ENCODE results near the gene TUBD1. TPM values are rescaled to one million over a fixed set of nuclear protein-coding genes. Genes with fewer than 3 reads are reported as not detected.

Gene TUBD1
- total RNA-seq, 2 experiments from 2014 or later, result 7.3 to 9.4 TPM

GRCh38 chr17:59810894-59811153 is 81.9 kb downstream of the TUBD1 start:
- H3K4me1 Mint-ChIP-seq (ENCODE audit: low read depth), result no peaks in the 10 kb centered on the region
- H3K9me3 ChIP-seq (ENCODE audit: control insufficient read depth in 1 of 2, insufficient read depth in 1 of 2, low read length in 2 of 2), result no peaks in the 10 kb centered on the region
- no peaks in the 10 kb centered on the region for H3K27me3 ChIP-seq (ENCODE audit: control insufficient read depth in 1 of 2, insufficient read depth in 2 of 2, low read length in 2 of 2)
- DNase-seq, result no peak
- CTCF ChIA-PET, result no interaction called here
- intact Hi-C loops (cut with DNase I, micrococcal nuclease), result no loop called here
- no peak overlapping the region for H3K27ac ChIP-seq (ENCODE audit: low read depth in 1 of 2, low read length in 2 of 2)
- no peaks in the 10 kb centered on the region for H3K4me1 ChIP-seq (ENCODE audit: insufficient read depth, low read length)
- peaks cover 45% of the 10 kb centered on the region for H3K36me3 Mint-ChIP-seq (ENCODE audit: low read depth)
- no peak for ATAC-seq (ENCODE audit: poor library complexity)
- H3K27me3 Mint-ChIP-seq, result no peaks in the 10 kb centered on the region
- POLR2A ChIA-PET, result no interaction called here
- H3K4me3 Mint-ChIP-seq, result no peak overlapping the region
- H3K36me3 ChIP-seq (ENCODE audit: insufficient read depth, low read length), result peaks cover 17% of the 10 kb centered on the region
- H3K9me3 Mint-ChIP-seq, result no peaks in the 10 kb centered on the region
- no peak overlapping the region for H3K4me3 ChIP-seq (ENCODE audit: low read length)
- TF ChIP-seq CTCF (IDR thresholded peaks at IDR 0.05), result no peak
- H3K27ac Mint-ChIP-seq, result no peak overlapping the region

Small RNA genes within 50 kb of the gene (microRNA-seq; reads per million reads assigned to microRNA genes)
- gene MIR21 (ENCODE audit: borderline microRNAs expressed, borderline replicate concordance), result 201,400 reads per million, percentile 100 among the genes with 10 or more reads in this experiment

Other genes starting within 250 kb of the TUBD1 start
- 1 to 10 TPM; 6.5 to 7.3 TPM for gene PTRH2, start 185.5 kb downstream of the TUBD1 start, total RNA-seq
- gene VMP1, start 185.3 kb downstream of the TUBD1 start, total RNA-seq, result 10 to 100 TPM; 73.6 to 81.1 TPM
- gene RPS6KB1, start 178 bp upstream of the TUBD1 start, total RNA-seq, result 100 to 1,000 TPM; 129 to 135 TPM
- gene RNFT1, start 71.8 kb upstream of the TUBD1 start, total RNA-seq, result 10 to 100 TPM; 19.8 to 19.9 TPM
- 1 to 10 TPM; 9.0 to 9.1 TPM for gene HEATR6, start 186.0 kb upstream of the TUBD1 start, total RNA-seq